C4-2B (cell line): ENCODE results near the gene PLXND1.

Experiments used
- ZFX ChIP-seq: fragments of 450-650 bp; IDR thresholded peaks from 2 replicates; pipeline ENCODE4 v1.6.1; 2017
- TF ChIP-seq, protein P1 (sequence below): fragments of 450-650 bp; conservative IDR thresholded peaks from 2 replicates; pipeline ENCODE4 v1.5.1; 2017; ENCODE audit warnings: mild to moderate bottlenecking

DNA sequence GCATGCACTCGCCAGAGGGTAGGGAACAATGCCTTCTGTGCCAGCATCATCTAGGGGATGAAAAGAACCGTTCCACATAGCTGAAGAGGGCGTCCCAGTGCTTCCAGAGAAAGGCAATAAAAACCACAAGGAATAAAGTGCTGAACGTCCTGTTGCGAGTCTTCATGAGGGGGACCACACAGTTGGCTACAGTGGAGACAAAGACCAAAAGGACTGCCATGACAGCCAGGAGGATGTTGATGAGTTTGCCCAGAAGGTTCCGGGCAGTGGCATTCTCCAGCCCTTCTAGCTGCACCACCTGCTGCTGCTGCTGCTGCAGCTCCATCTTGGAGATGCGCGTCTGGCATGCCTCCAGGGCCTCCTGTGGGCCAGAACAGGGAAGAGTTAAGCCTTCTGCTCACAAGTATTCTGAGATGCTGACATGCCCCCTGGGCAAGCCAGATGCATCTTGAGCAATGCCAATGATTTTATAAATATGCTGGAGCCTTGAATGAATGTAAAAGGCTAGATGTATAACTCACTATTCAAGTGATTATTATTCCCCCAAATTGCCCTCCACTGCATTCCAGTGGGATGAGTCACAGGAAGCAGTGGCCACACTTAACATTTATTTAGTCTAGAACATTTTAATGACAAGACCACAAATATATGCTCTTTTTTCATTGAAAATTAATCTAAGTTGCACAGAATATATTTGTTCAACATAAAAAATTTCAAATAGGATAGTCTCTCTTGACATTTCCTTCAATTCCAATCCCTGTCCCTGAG, 45.1 kb upstream of the PLXND1 start:
- TF ChIP-seq, protein P1, sequence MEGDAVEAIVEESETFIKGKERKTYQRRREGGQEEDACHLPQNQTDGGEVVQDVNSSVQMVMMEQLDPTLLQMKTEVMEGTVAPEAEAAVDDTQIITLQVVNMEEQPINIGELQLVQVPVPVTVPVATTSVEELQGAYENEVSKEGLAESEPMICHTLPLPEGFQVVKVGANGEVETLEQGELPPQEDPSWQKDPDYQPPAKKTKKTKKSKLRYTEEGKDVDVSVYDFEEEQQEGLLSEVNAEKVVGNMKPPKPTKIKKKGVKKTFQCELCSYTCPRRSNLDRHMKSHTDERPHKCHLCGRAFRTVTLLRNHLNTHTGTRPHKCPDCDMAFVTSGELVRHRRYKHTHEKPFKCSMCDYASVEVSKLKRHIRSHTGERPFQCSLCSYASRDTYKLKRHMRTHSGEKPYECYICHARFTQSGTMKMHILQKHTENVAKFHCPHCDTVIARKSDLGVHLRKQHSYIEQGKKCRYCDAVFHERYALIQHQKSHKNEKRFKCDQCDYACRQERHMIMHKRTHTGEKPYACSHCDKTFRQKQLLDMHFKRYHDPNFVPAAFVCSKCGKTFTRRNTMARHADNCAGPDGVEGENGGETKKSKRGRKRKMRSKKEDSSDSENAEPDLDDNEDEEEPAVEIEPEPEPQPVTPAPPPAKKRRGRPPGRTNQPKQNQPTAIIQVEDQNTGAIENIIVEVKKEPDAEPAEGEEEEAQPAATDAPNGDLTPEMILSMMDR = no peak
- TF ChIP-seq ZFX = no peak
